ENCODE measurements around the gene EXOSC9. TPM values are rescaled to one million over a fixed set of nuclear protein-coding genes. Genes with fewer than 3 reads are reported as not detected.
"Not testable (repeated sequence)": the region's sequence is repeated elsewhere in the genome, so short reads cannot be mapped to it uniquely, and the experiment has no call there.

Gene EXOSC9, protein sequence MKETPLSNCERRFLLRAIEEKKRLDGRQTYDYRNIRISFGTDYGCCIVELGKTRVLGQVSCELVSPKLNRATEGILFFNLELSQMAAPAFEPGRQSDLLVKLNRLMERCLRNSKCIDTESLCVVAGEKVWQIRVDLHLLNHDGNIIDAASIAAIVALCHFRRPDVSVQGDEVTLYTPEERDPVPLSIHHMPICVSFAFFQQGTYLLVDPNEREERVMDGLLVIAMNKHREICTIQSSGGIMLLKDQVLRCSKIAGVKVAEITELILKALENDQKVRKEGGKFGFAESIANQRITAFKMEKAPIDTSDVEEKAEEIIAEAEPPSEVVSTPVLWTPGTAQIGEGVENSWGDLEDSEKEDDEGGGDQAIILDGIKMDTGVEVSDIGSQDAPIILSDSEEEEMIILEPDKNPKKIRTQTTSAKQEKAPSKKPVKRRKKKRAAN
- 15.8 to 28.7 TPM (median 16.3 TPM) in 3 replicates for total RNA-seq
- long read RNA-seq, transcript EXOSC9-201 (12 exons, 1,481 nt) = major isoform, 13 of 19 reads
- long read RNA-seq, partial matches to known transcripts = 2 of 19 reads
- long read RNA-seq, other reads (novel, unspliced or antisense) = 1 of 19 reads

DNA sequence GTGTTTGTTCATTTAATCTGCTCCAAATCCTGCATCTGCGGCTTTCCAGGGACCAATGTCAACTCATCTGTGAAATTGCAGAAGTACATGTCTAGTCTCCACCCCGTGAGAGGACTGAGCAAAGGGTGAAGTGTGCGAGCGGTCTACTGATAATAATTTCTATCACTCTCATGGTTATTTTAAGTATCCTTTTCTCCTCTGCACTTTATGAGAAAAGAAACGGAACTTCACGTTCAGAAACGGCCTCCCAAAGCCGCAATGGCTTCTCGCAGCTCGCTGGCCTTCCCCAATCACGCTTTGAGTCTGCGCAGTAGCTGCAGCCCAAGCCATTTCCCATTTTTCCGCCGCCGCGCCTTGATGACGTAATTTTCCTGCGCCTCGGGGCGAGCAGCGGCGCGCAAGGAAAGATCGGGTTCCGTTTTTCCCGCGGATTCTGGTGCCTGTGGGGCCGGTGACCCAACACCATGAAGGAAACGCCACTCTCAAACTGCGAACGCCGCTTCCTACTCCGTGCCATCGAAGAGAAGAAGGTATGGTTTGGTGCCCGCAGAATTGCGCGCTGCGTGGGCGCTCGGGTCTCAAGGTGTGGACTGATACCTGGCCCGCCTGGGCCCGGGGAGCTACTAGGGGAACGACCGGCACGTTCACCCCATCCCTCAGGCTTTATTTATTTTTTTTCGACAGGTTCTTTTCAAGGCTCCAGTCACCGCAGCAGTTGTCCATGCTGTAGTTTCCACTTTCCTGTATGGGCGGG, at the start of gene EXOSC9:
EXOSC9 (plus strand) TSS at position 363 of the 754 bp plus-strand sequence; CDS start at position 465, 102 bp downstream.
- peaks cover 22% of the 10 kb centered on the region for H3K4me1 Mint-ChIP-seq (ENCODE audit: low read depth)
- peak; percentile 94 for DNase-seq (ENCODE audit: low spot score)
- TF ChIP-seq, protein P1, sequence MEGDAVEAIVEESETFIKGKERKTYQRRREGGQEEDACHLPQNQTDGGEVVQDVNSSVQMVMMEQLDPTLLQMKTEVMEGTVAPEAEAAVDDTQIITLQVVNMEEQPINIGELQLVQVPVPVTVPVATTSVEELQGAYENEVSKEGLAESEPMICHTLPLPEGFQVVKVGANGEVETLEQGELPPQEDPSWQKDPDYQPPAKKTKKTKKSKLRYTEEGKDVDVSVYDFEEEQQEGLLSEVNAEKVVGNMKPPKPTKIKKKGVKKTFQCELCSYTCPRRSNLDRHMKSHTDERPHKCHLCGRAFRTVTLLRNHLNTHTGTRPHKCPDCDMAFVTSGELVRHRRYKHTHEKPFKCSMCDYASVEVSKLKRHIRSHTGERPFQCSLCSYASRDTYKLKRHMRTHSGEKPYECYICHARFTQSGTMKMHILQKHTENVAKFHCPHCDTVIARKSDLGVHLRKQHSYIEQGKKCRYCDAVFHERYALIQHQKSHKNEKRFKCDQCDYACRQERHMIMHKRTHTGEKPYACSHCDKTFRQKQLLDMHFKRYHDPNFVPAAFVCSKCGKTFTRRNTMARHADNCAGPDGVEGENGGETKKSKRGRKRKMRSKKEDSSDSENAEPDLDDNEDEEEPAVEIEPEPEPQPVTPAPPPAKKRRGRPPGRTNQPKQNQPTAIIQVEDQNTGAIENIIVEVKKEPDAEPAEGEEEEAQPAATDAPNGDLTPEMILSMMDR (IDR thresholded peaks at IDR 0.05) = no peak
- no peaks in the 10 kb centered on the region for H3K27me3 Mint-ChIP-seq (ENCODE audit: low read depth)
- H3K27ac Mint-ChIP-seq (ENCODE audit: unreplicated experiment) = peak within 1 kb of the TSS; percentile 98
- H3K36me3 Mint-ChIP-seq (ENCODE audit: low read depth) = peaks cover 4% of the 10 kb centered on the region
- peak within 1 kb of the TSS; percentile 89 for H3K4me3 Mint-ChIP-seq (ENCODE audit: unreplicated experiment)
- no peaks in the 10 kb centered on the region for H3K9me3 Mint-ChIP-seq (ENCODE audit: low read depth)

DNA sequence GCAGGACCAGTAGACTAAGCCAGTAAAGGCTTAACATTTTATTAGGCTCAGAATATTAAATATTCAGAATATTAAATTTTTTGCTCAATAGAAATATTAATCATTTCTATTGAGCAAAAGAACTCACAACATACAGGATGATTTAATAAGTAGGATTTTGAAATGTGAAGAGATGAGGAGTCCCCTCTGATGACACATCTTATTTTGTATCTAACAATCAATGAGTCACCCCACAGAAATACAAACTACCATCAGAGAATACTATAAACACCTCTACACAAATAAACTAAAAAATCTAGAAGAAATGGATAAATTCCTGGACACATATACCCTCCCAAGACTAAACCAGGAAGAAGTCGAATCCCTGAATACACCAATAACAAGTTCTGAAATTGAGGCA, 49.0 kb upstream of the EXOSC9 start:
- not testable (repeated sequence) for H3K27ac Mint-ChIP-seq (ENCODE audit: unreplicated experiment); H3K9me3 Mint-ChIP-seq (ENCODE audit: low read depth); H3K36me3 Mint-ChIP-seq (ENCODE audit: low read depth); DNase-seq (ENCODE audit: low spot score); H3K4me3 Mint-ChIP-seq (ENCODE audit: unreplicated experiment); H3K4me1 Mint-ChIP-seq (ENCODE audit: low read depth)
- H3K27me3 Mint-ChIP-seq (ENCODE audit: low read depth) = peaks cover 12% of the 10 kb centered on the region

DNA sequence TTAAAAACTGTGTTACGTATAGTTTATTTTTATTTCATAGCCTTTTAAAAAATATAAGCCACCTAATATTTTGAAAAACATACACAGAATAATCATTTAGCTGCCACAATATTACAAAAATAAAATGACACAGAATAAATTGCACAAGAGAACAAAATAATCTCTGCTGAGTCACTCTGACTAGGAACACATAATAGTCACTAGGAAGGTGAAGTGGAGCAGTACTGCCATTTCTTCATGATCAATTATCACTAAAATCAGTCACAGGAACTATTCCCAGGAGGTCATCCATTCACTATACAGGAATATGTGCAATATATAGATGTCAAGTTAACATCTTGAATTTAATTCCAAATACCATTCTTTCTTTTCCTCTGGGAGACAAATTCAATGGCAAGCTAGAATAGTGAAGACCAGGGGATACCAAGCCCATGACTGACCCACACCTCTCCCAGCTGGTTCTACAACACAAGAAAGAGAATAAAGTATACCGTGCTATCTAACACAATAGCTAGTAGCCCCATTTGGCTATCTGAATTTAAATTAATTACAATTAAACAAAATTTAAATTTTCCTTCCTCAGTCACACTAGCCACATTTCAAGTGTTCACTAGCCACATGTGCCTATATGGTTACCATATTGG, 42.1 kb upstream of the EXOSC9 start:
- no peak overlapping the region for H3K27ac Mint-ChIP-seq (ENCODE audit: unreplicated experiment)
- peaks cover 3% of the 10 kb centered on the region for H3K9me3 Mint-ChIP-seq (ENCODE audit: low read depth)
- H3K36me3 Mint-ChIP-seq (ENCODE audit: low read depth) = no peaks in the 10 kb centered on the region
- TF ChIP-seq, protein P1 (IDR thresholded peaks at IDR 0.05) = no peak
- no peak overlapping the region for H3K4me3 Mint-ChIP-seq (ENCODE audit: unreplicated experiment)
- no peak for DNase-seq (ENCODE audit: low spot score)
- H3K4me1 Mint-ChIP-seq (ENCODE audit: low read depth) = no peaks in the 10 kb centered on the region
- peaks cover 23% of the 10 kb centered on the region for H3K27me3 Mint-ChIP-seq (ENCODE audit: low read depth)

DNA sequence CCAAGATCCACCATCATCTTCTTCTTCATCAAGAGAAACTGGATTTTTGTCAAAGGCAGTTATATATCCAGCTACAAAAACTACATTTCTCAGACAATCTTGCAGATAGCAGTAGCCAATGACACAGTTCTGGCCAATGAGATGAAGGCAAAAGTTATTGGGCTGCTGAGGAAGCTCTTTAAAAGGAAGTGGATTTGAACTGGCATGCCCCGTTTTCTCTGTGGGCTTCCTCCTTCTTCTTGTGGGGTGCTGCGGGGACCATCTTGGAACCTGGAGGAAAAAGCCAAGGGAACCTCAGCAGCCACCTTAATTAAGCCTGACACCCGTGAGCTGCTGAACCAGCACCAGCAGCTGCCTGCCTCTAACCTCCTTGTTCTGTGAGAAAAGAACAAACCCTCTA, 40.9 kb upstream of the EXOSC9 start:
- H3K4me3 Mint-ChIP-seq (ENCODE audit: unreplicated experiment) = no peak overlapping the region
- no peaks in the 10 kb centered on the region for H3K36me3 Mint-ChIP-seq (ENCODE audit: low read depth)
- TF ChIP-seq, protein P1 (IDR thresholded peaks at IDR 0.05) = no peak
- no peaks in the 10 kb centered on the region for H3K9me3 Mint-ChIP-seq (ENCODE audit: low read depth)
- peaks cover 28% of the 10 kb centered on the region for H3K27me3 Mint-ChIP-seq (ENCODE audit: low read depth)
- H3K27ac Mint-ChIP-seq (ENCODE audit: unreplicated experiment) = no peak overlapping the region
- DNase-seq (ENCODE audit: low spot score) = no peak
- peaks cover 6% of the 10 kb centered on the region for H3K4me1 Mint-ChIP-seq (ENCODE audit: low read depth)

DNA sequence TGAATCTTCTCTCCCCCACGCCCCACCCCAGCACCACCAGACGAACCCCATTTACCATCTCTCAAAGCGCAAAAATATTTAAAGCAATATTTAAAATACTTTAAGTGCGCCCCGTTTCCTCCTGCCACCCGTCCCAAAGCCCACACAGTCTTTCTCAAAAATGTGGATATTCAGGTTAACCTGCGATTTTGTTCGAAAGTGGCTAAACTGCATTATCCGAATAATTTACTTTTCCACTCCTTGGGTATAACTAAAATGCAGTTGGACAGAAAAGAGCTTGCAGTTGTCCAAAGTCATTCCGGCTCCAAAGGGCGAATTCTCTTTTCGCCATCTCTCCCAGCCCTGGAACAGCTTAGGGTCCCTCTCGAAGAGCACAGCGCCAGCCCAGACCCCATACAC, 36.8 kb upstream of the EXOSC9 start:
- TF ChIP-seq, protein P1 (IDR thresholded peaks at IDR 0.05) = no peak
- Mint-ChIP-seq H3K9me3 (ENCODE audit: low read depth) (no peaks in the 10 kb centered on the region), H3K4me1 (ENCODE audit: low read depth) (peaks cover 9% of the 10 kb centered on the region), H3K36me3 (ENCODE audit: low read depth) (no peaks in the 10 kb centered on the region), H3K4me3 (ENCODE audit: unreplicated experiment) (peak overlapping the region; percentile 82), H3K27me3 (ENCODE audit: low read depth) (peaks cover 33% of the 10 kb centered on the region), H3K27ac (ENCODE audit: unreplicated experiment) (no peak overlapping the region)
- DNase-seq (ENCODE audit: low spot score) = no peak
